IMR-90 (cell line): ENCODE measurements around the gene NDUFB4. TPM values are rescaled to one million over a fixed set of nuclear protein-coding genes. Genes with fewer than 3 reads are reported as not detected.

Source experiments
- ATAC-seq: fragments of 200-7000 bp; cut with Tn5 transposase; 2 replicates; pipeline ENCODE4 v1.9.1; 2020; ENCODE audit warnings: low read depth, mild to moderate bottlenecking, moderate library complexity
- BruUV-seq: library from RNA; stranded (reverse); fragments of 400-500 nt; replicated peaks from 2 replicates; lab custom pipeline; 2021; lab: Mats Ljungman, UMichigan
- CTCF ChIA-PET: fragments of 300-600 bp; formaldehyde crosslinking; extraction: SDS; loops from one replicate; lab custom pipeline; 2021; ENCODE audit warnings: antibody characterized with exemption; lab: Yijun Ruan, JAX
- POLR2A ChIA-PET: fragments of 300-600 bp; sonication (Branson Sonifier 250); formaldehyde crosslinking; loops from one replicate; lab custom pipeline; 2022; ENCODE audit warnings: antibody characterized with exemption; ENCODE audit not compliant: unreplicated experiment; lab: Charles Lee
- DNase-seq: peaks from one replicate; pipeline ENCODE4 v3.0.0; 2013
- H2AFZ ChIP-seq: replicated peaks from 2 replicates; pipeline ENCODE3; 2013; ENCODE audit warnings: low read length, mild to moderate bottlenecking; ENCODE audit not compliant: poor library complexity
- H2AK5ac ChIP-seq: 2 replicates; pipeline ENCODE4 v1.6.1; 2013; ENCODE audit warnings: low read depth, low read length, inconsistent platforms
- H2AK9ac ChIP-seq: replicated peaks from 2 replicates; pipeline ENCODE3; 2013; ENCODE audit warnings: mild to moderate bottlenecking, low read depth, low read length, moderate library complexity; ENCODE audit not compliant: poor library complexity
- H2BK120ac ChIP-seq: 2 replicates; pipeline ENCODE4 v1.6.1; 2013; ENCODE audit warnings: low read depth, low read length, inconsistent platforms
- H2BK15ac ChIP-seq: 3 replicates; pipeline ENCODE4 v1.6.1; 2013; ENCODE audit warnings: low read depth, low read length, inconsistent platforms
- H2BK20ac ChIP-seq: 2 replicates; pipeline ENCODE4 v1.6.1; 2013; ENCODE audit warnings: low read depth, mild to moderate bottlenecking, inconsistent platforms, low read length, moderate library complexity
- H2BK5ac ChIP-seq: 2 replicates; pipeline ENCODE4 v1.6.1; 2013; ENCODE audit warnings: mild to moderate bottlenecking, low read depth, low read length, inconsistent platforms; ENCODE audit not compliant: poor library complexity, severe bottlenecking
- H3K14ac ChIP-seq: replicated peaks from 2 replicates; pipeline ENCODE4 v1.6.1; 2013; ENCODE audit warnings: low read depth, low read length, inconsistent platforms
- H3K18ac ChIP-seq: 2 replicates; pipeline ENCODE4 v1.6.1; 2013; ENCODE audit warnings: low read depth, low read length, control low read depth
- H3K23ac ChIP-seq: 2 replicates; pipeline ENCODE4 v1.6.1; 2013; ENCODE audit warnings: low read depth, low read length, inconsistent platforms
- H3K27ac ChIP-seq: 2 replicates; pipeline ENCODE4 v1.5.1; 2013; ENCODE audit warnings: mild to moderate bottlenecking, control low read depth, low read length; ENCODE audit not compliant: insufficient read depth
- H3K27me3 ChIP-seq: 2 replicates; pipeline ENCODE4 v1.6.1; 2013; ENCODE audit warnings: low read length; ENCODE audit not compliant: control insufficient read depth, insufficient read depth
- H3K36me3 ChIP-seq: 2 replicates; pipeline ENCODE4 v1.6.1; 2013; ENCODE audit warnings: low read length, mixed read lengths; ENCODE audit not compliant: control insufficient read depth, insufficient read depth
- H3K4ac ChIP-seq: 2 replicates; pipeline ENCODE4 v1.6.1; 2013; ENCODE audit warnings: low read depth, low read length, inconsistent platforms
- H3K4me1 ChIP-seq: 2 replicates; pipeline ENCODE4 v1.6.1; 2013; ENCODE audit warnings: low read length, mixed read lengths; ENCODE audit not compliant: control insufficient read depth, insufficient read depth
- H3K4me2 ChIP-seq: 2 replicates; pipeline ENCODE4 v1.6.1; 2013; ENCODE audit warnings: low read depth, mild to moderate bottlenecking, control low read depth, low read length, moderate library complexity
- H3K4me3 ChIP-seq: 2 replicates; pipeline ENCODE4 v1.5.1; 2013; ENCODE audit warnings: low read depth, mild to moderate bottlenecking, control low read depth, low read length, moderate library complexity; ENCODE audit not compliant: insufficient read depth
- H3K56ac ChIP-seq: 2 replicates; pipeline ENCODE4 v1.6.1; 2013; ENCODE audit warnings: low read length, inconsistent platforms; ENCODE audit not compliant: insufficient read depth; ENCODE audit errors: extremely low read depth
- H3K79me1 ChIP-seq, 2 experiments: 2 replicates each; pipeline ENCODE4 v1.6.1; 2013; ENCODE audit warnings: low read length in 2 of 2, inconsistent platforms in 1 of 2, low read depth in 1 of 2
- H3K9ac ChIP-seq: 2 replicates; pipeline ENCODE4 v1.6.1; 2013; ENCODE audit warnings: low read depth, low read length, control low read depth
- H3K9me1 ChIP-seq: 2 replicates; pipeline ENCODE4 v1.6.1; 2013; ENCODE audit warnings: low read length, inconsistent platforms; ENCODE audit not compliant: insufficient read depth
- H3K9me3 ChIP-seq: 2 replicates; pipeline ENCODE4 v1.6.1; 2013; ENCODE audit warnings: low read length; ENCODE audit not compliant: control insufficient read depth, insufficient read depth
- H4K20me1 ChIP-seq: 2 replicates; pipeline ENCODE4 v1.6.1; 2013; ENCODE audit warnings: low read length, inconsistent platforms; ENCODE audit not compliant: insufficient read depth
- H4K5ac ChIP-seq: 2 replicates; pipeline ENCODE4 v1.6.1; 2013; ENCODE audit warnings: mild to moderate bottlenecking, low read depth, low read length, control low read depth
- H4K8ac ChIP-seq, 2 experiments: 2 replicates each; pipeline ENCODE4 v1.6.1; 2013; ENCODE audit warnings: low read depth in 2 of 2, low read length in 2 of 2, control low read depth in 1 of 2, inconsistent platforms in 1 of 2
- H4K91ac ChIP-seq: 2 replicates; pipeline ENCODE4 v1.6.1; 2013; ENCODE audit warnings: low read depth, low read length, inconsistent platforms; ENCODE audit not compliant: insufficient read depth
- BHLHE40 ChIP-seq: fragments of 150-350 bp; IDR thresholded peaks from 2 replicates; pipeline ENCODE4 v1.6.1; 2016; ENCODE audit warnings: mild to moderate bottlenecking, low read depth, low read length
- CEBPB ChIP-seq: IDR thresholded peaks from 2 replicates; pipeline ENCODE4 v1.6.1; 2012; ENCODE audit warnings: low read depth, low read length, improper control_type of control experiment
- CHD1 ChIP-seq: IDR thresholded peaks from 2 replicates; pipeline ENCODE4 v1.6.1; 2012; ENCODE audit warnings: low read depth, low read length, improper control_type of control experiment
- ELK1 ChIP-seq: fragments of 150-350 bp; IDR thresholded peaks from 2 replicates; pipeline ENCODE4 v1.6.1; 2016; ENCODE audit warnings: low read depth, mild to moderate bottlenecking, low read length, moderate library complexity, borderline replicate concordance
- FOS ChIP-seq: fragments of 150-350 bp; IDR thresholded peaks from 2 replicates; pipeline ENCODE4 v1.6.1; 2016; ENCODE audit warnings: low read depth, low read length
- MAFK ChIP-seq: IDR thresholded peaks from 2 replicates; pipeline ENCODE4 v1.6.1; 2012; ENCODE audit warnings: low read depth, low read length, improper control_type of control experiment
- MAZ ChIP-seq: IDR thresholded peaks from 2 replicates; pipeline ENCODE4 v1.6.1; 2012; ENCODE audit warnings: low read depth, mild to moderate bottlenecking, low read length, improper control_type of control experiment, moderate library complexity, borderline replicate concordance
- MXI1 ChIP-seq: IDR thresholded peaks from 2 replicates; pipeline ENCODE4 v1.6.1; 2012; ENCODE audit warnings: low read depth, mild to moderate bottlenecking, low read length, moderate library complexity, borderline replicate concordance
- NFE2L2 ChIP-seq: fragments of 150-350 bp; IDR thresholded peaks from 2 replicates; pipeline ENCODE4 v1.6.1; 2016; ENCODE audit warnings: low read depth, mild to moderate bottlenecking, low read length
- POLR2A ChIP-seq: IDR thresholded peaks from 2 replicates; pipeline ENCODE4 v1.6.1; 2012; ENCODE audit warnings: mild to moderate bottlenecking, low read depth, low read length
- RAD21 ChIP-seq: IDR thresholded peaks from 2 replicates; pipeline ENCODE4 v1.6.1; 2012; ENCODE audit warnings: low read length, improper control_type of control experiment
- RCOR1 ChIP-seq: IDR thresholded peaks from 2 replicates; pipeline ENCODE4 v1.6.1; 2012; ENCODE audit warnings: mild to moderate bottlenecking, low read length, improper control_type of control experiment; ENCODE audit not compliant: insufficient replicate concordance
- USF2 ChIP-seq: fragments of 150-350 bp; IDR thresholded peaks from 2 replicates; pipeline ENCODE4 v1.6.1; 2017; ENCODE audit warnings: mild to moderate bottlenecking, antibody characterized with exemption, low read length, low read depth
- WGBS, 2 experiments: methylation state at CpG; one replicate each; pipeline versions ENCODE4 v1.1.5 to v1.1.7; 2013; ENCODE audit warnings: missing lambda C conversion rate in 2 of 2; ENCODE audit not compliant: insufficient read length in 1 of 2; ENCODE audit errors: extremely low coverage in 2 of 2; 5-methylcytosine and 5-hydroxymethylcytosine counted together
- dilution Hi-C: fragments of 300-500 bp; cut with HindIII; formaldehyde crosslinking; loops from one replicate; pipeline ENCODE4 v1.14.3; 2018; ENCODE audit warnings: low sequenced_read_pairs; ENCODE audit not compliant: unreplicated experiment
- in situ Hi-C: fragments of 300-500 bp; cut with MboI; formaldehyde crosslinking; loops from 3 replicates; pipeline ENCODE4 v1.14.3; 2019; ENCODE audit warnings: low sequenced_read_pairs, inconsistent platforms, mixed read lengths
- intact Hi-C: fragments of 100-400 bp; cut with micrococcal nuclease; formaldehyde crosslinking; loops from 2 replicates; pipeline ENCODE4 v1.10.0; 2022
- polyA plus RNA-seq, 3 experiments: library from polyadenylated mRNA; depleted of rRNA; stranded (reverse); fragments of >200 nt; gene quantifications; 2 replicates each; pipeline ENCODE4 v1.2.3, GENCODE V29; 2012; ENCODE audit warnings: low replicate concordance in 1 of 3
- total RNA-seq: library from RNA; depleted of rRNA; stranded (reverse); fragments of >200 nt; gene quantifications from 2 replicates; pipeline ENCODE4 v1.2.3, GENCODE V29; 2012
- TF ChIP-seq, protein P1 (sequence below): conservative IDR thresholded peaks from 2 replicates; pipeline ENCODE4 v1.5.1; 2012; ENCODE audit warnings: mild to moderate bottlenecking, low read depth, low read length, improper control_type of control experiment

The NDUFB4 gene
- total and polyA plus RNA-seq, 2 of the 4 experiments (the other 2 are of a cell fraction): 53.9 to 278 TPM

GRCh38 chr3:120567370-120568201 is 28.6 kb upstream of the NDUFB4 start:
- no peak overlapping the region for H3K23ac ChIP-seq
- H3K9me3 ChIP-seq: no peaks in the 10 kb centered on the region
- H3K9ac ChIP-seq: no peak overlapping the region
- H2BK120ac ChIP-seq: no peak overlapping the region
- 0 out of 2 replicates have a peak overlapping the region, but pooled peaks have one; percentile 11 for H3K4me3 ChIP-seq
- no peak overlapping the region for H4K5ac ChIP-seq
- 80% methylated on average over 2 of the region's 8 CpGs; no CpG with 5 or more reads in 1 of the 2 experiments for WGBS, 2 experiments
- no peak overlapping the region for H3K56ac ChIP-seq
- CTCF ChIA-PET: interaction anchor here (0.5 to 2.4 kb wide), 23 partner anchors 9 to 934 kb away, joined by 3 to 18 read pairs (median 3); partner anchors contain the start of genes GTF2E1 and RABL3
- H3K4me2 ChIP-seq: peak overlapping the region; percentile 37
- no peaks in the 10 kb centered on the region for H3K36me3 ChIP-seq
- H2AFZ ChIP-seq: no peak overlapping the region
- H3K27me3 ChIP-seq: no peaks in the 10 kb centered on the region
- DNase-seq: peak; percentile 47
- H3K27ac ChIP-seq: no peak overlapping the region
- no peak overlapping the region for H3K18ac ChIP-seq
- intact Hi-C loops: loop anchor here (10.0 kb wide), 1 partner anchor 577 kb away; no protein-coding TSS in a partner anchor
- H4K20me1 ChIP-seq: no peaks in the 10 kb centered on the region
- H2BK20ac ChIP-seq: no peak overlapping the region
- no peak overlapping the region for H2AK5ac ChIP-seq
- 0 out of 2 replicates have a peak, but pooled peaks cover 3% of the 10 kb centered on the region for H3K9me1 ChIP-seq
- peak; percentile 93 for ATAC-seq
- H2BK15ac ChIP-seq: no peak overlapping the region
- no peak overlapping the region for H3K4ac ChIP-seq
- no peak overlapping the region for H2AK9ac ChIP-seq
- H3K4me1 ChIP-seq: 0 out of 2 replicates have a peak, but pooled peaks cover 2% of the 10 kb centered on the region
- no peak overlapping the region for H3K14ac ChIP-seq
- no TSS peak for BruUV-seq
- H4K8ac ChIP-seq: no peak overlapping the region
- dilution Hi-C loops: no loop called here
- H4K91ac ChIP-seq: no peak overlapping the region
- POLR2A ChIA-PET: no interaction called here
- H2BK5ac ChIP-seq: no peak overlapping the region
- in situ Hi-C loops: loop anchor here (25.0 kb wide), 1 partner anchor 920 kb away; no protein-coding TSS in a partner anchor
- no peaks in the 10 kb centered on the region for H3K79me1 ChIP-seq
- TF ChIP-seq ELK1 (no peak), USF2 (no peak), NFE2L2 (no peak), CEBPB (no peak), CHD1 (no peak), MAZ (no peak), MAFK (peak; percentile 31), FOS (no peak), BHLHE40 (no peak), MXI1 (no peak), POLR2A (no peak), RCOR1 (no peak), RAD21 (peak; percentile 34; the same call in 1 of the 2 replicates)
- TF ChIP-seq, protein P1, sequence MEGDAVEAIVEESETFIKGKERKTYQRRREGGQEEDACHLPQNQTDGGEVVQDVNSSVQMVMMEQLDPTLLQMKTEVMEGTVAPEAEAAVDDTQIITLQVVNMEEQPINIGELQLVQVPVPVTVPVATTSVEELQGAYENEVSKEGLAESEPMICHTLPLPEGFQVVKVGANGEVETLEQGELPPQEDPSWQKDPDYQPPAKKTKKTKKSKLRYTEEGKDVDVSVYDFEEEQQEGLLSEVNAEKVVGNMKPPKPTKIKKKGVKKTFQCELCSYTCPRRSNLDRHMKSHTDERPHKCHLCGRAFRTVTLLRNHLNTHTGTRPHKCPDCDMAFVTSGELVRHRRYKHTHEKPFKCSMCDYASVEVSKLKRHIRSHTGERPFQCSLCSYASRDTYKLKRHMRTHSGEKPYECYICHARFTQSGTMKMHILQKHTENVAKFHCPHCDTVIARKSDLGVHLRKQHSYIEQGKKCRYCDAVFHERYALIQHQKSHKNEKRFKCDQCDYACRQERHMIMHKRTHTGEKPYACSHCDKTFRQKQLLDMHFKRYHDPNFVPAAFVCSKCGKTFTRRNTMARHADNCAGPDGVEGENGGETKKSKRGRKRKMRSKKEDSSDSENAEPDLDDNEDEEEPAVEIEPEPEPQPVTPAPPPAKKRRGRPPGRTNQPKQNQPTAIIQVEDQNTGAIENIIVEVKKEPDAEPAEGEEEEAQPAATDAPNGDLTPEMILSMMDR: peak; percentile 46
